Loucy (cell line): ENCODE measurements around the gene ELOVL7.
"Not testable (repeated sequence)": the region's sequence is repeated elsewhere in the genome, so short reads cannot be mapped to it uniquely, and the experiment has no call there.

ENCODE experiments used
- H2AFZ ChIP-seq: fragments of 200-600 bp; sonication (generic); 2 replicates; pipeline ENCODE4 v1.6.0; 2016; ENCODE audit warnings: antibody characterized with exemption, mild to moderate bottlenecking, low read length, moderate library complexity
- H3F3A ChIP-seq: fragments of 200-600 bp; 2 replicates; pipeline ENCODE4 v1.6.0; 2016; ENCODE audit warnings: antibody characterized with exemption, low read depth, mild to moderate bottlenecking
- H3K27me3 ChIP-seq: fragments of 200-600 bp; sonication (generic); 2 replicates; pipeline ENCODE4 v1.6.1; 2014; ENCODE audit warnings: low read length, mild to moderate bottlenecking; ENCODE audit not compliant: insufficient read depth, poor library complexity, severe bottlenecking
- H3K36me3 ChIP-seq: fragments of 200-600 bp; sonication (generic); 2 replicates; pipeline ENCODE4 v1.6.1; 2016; ENCODE audit warnings: low read length; ENCODE audit not compliant: insufficient read depth
- H3K4me1 ChIP-seq: fragments of 200-600 bp; sonication (generic); 2 replicates; pipeline ENCODE4 v1.5.1; 2014; ENCODE audit warnings: low read length, mild to moderate bottlenecking; ENCODE audit not compliant: insufficient read depth, poor library complexity, severe bottlenecking
- H3K4me2 ChIP-seq: fragments of 200-600 bp; sonication (generic); 2 replicates; pipeline ENCODE4 v1.6.0; 2014; ENCODE audit warnings: antibody characterized with exemption, low read length, low read depth, mild to moderate bottlenecking; ENCODE audit not compliant: poor library complexity, severe bottlenecking
- H3K4me3 ChIP-seq: fragments of 200-600 bp; sonication (generic); 2 replicates; pipeline ENCODE4 v1.5.1; 2014; ENCODE audit warnings: low read length, mild to moderate bottlenecking, mixed read lengths; ENCODE audit not compliant: poor library complexity, severe bottlenecking
- H3K79me2 ChIP-seq: fragments of 200-600 bp; sonication (generic); 2 replicates; pipeline ENCODE4 v1.6.1; 2014; ENCODE audit warnings: low read length; ENCODE audit not compliant: insufficient read depth
- H3K9ac ChIP-seq: fragments of 200-600 bp; sonication (generic); 2 replicates; pipeline ENCODE4 v1.6.0; 2014; ENCODE audit warnings: mild to moderate bottlenecking, low read depth, low read length, moderate library complexity; ENCODE audit not compliant: poor library complexity, severe bottlenecking
- H3K9me2 ChIP-seq: fragments of 200-600 bp; sonication (generic); replicated peaks from 2 replicates; pipeline ENCODE4 v1.6.1; 2016; ENCODE audit warnings: low read depth, low read length, mixed read lengths
- H3K9me3 ChIP-seq: fragments of 200-600 bp; sonication (generic); 2 replicates; pipeline ENCODE4 v1.6.1; 2014; ENCODE audit warnings: mild to moderate bottlenecking, antibody characterized with exemption, low read length, low read depth; ENCODE audit not compliant: insufficient read depth
- H4K20me1 ChIP-seq: fragments of 200-600 bp; sonication (generic); 2 replicates; pipeline ENCODE4 v1.6.0; 2014; ENCODE audit warnings: antibody characterized with exemption, low read length, mild to moderate bottlenecking; ENCODE audit not compliant: insufficient read depth, poor library complexity, severe bottlenecking
- EZH2phosphoT487 ChIP-seq: fragments of 200-600 bp; IDR thresholded peaks from 2 replicates; pipeline ENCODE4 v1.6.1; 2018; ENCODE audit warnings: antibody characterized with exemption, mild to moderate bottlenecking, moderate library complexity, borderline replicate concordance
- TF ChIP-seq, protein P1 (sequence below): fragments of 200-600 bp; sonication (generic); conservative IDR thresholded peaks from 2 replicates; pipeline ENCODE4 v1.5.1; 2014; ENCODE audit warnings: mild to moderate bottlenecking, antibody characterized with exemption, low read length

ELOVL7 gene

DNA sequence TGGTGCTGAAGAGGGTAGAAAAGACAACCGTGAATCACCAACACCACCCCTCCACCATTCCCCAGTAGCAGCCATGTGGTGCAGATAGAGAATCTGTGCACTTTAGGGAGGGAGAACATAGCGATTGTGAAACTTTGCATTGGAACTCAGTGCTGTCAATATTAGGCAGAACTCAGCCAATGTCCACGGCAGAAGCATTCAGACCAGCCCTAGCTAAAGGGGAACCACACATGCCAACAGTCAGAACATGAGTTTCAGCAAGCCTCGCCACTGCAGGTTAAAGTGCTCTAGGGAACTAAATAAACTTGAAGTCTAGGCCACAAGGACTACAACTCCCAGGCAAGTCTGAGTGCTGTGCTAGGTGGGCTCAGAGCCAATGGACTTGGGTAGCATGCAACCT, 105.6 kb downstream of the ELOVL7 start:
- no peaks in the 10 kb centered on the region for H3K36me3 ChIP-seq
- no peak overlapping the region for H3K9ac ChIP-seq
- no peaks in the 10 kb centered on the region for H4K20me1 ChIP-seq
- H3F3A ChIP-seq = no peaks in the 10 kb centered on the region
- H3K4me2 ChIP-seq = no peak overlapping the region
- no peaks in the 10 kb centered on the region for H3K4me1 ChIP-seq
- H3K9me3 ChIP-seq = no peaks in the 10 kb centered on the region
- H2AFZ ChIP-seq = no peak overlapping the region
- no peaks in the 10 kb centered on the region for H3K9me2 ChIP-seq
- no peaks in the 10 kb centered on the region for H3K27me3 ChIP-seq
- H3K4me3 ChIP-seq = no peak overlapping the region
- TF ChIP-seq, protein P1, sequence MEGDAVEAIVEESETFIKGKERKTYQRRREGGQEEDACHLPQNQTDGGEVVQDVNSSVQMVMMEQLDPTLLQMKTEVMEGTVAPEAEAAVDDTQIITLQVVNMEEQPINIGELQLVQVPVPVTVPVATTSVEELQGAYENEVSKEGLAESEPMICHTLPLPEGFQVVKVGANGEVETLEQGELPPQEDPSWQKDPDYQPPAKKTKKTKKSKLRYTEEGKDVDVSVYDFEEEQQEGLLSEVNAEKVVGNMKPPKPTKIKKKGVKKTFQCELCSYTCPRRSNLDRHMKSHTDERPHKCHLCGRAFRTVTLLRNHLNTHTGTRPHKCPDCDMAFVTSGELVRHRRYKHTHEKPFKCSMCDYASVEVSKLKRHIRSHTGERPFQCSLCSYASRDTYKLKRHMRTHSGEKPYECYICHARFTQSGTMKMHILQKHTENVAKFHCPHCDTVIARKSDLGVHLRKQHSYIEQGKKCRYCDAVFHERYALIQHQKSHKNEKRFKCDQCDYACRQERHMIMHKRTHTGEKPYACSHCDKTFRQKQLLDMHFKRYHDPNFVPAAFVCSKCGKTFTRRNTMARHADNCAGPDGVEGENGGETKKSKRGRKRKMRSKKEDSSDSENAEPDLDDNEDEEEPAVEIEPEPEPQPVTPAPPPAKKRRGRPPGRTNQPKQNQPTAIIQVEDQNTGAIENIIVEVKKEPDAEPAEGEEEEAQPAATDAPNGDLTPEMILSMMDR = no peak
- TF ChIP-seq EZH2phosphoT487 = no peak
- H3K79me2 ChIP-seq = no peaks in the 10 kb centered on the region

DNA sequence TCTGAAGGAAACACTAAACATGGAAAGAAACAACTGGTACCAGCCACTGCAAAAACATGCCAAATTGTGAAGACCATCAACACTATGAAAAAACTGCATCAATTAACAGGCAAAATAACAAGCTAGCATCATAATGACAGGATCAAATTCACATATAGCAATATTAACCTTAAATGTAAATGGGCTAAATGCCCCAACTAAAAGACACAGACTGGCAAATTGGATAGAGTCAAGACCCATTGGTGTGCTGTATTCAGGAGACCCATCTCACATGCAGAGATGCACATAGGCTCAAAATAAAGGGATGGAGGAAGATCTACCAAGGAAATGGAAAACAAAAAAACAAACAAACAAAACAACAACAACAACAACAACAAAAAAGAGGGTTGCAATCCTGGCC, 113.2 kb downstream of the ELOVL7 start:
- not testable (repeated sequence) for H3K36me3 ChIP-seq, H3K9me2 ChIP-seq, H4K20me1 ChIP-seq, H3K4me1 ChIP-seq, H2AFZ ChIP-seq, H3K4me3 ChIP-seq, H3K79me2 ChIP-seq, H3K4me2 ChIP-seq, H3K9ac ChIP-seq, H3K27me3 ChIP-seq, H3K9me3 ChIP-seq, H3F3A ChIP-seq

DNA sequence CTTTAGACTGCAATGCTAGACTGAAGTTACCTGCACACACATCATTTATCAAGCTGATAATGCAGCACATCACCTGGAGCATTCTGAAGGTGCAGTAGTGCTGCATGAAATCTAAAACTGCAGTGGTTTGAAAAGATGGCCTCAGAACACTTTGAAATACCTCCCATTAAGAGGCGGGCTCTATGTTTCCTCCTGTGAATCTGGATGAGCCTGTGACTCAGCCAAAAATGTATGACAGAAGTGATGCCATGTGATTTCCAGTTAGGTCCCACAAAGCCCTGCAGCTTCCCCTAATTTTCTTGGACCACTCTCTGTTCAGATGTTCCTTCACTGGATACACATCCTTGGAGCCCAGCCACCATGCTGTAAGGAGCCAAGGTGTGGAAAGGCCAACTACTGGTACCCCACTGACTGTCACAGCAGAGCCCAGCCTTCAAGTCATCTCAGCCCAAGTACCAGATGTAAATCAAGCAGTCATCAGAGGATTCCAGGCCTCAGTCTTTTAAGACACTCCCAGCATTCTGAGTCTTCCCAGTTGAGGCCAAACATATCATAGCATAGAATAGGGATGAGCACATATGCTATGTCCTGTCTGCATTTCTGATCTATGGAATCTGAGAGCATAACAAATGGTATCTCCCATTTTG, 116.9 kb downstream of the ELOVL7 start:
- H3K4me1 ChIP-seq = no peaks in the 10 kb centered on the region
- no peaks in the 10 kb centered on the region for H4K20me1 ChIP-seq
- no peaks in the 10 kb centered on the region for H3K36me3 ChIP-seq
- H3K4me3 ChIP-seq = no peak overlapping the region
- no peaks in the 10 kb centered on the region for H3K9me2 ChIP-seq
- TF ChIP-seq, protein P1 = no peak
- TF ChIP-seq EZH2phosphoT487 = no peak
- H3F3A ChIP-seq = no peaks in the 10 kb centered on the region
- no peaks in the 10 kb centered on the region for H3K9me3 ChIP-seq
- H3K9ac ChIP-seq = no peak overlapping the region
- H3K4me2 ChIP-seq = no peak overlapping the region
- no peaks in the 10 kb centered on the region for H3K79me2 ChIP-seq
- no peaks in the 10 kb centered on the region for H3K27me3 ChIP-seq
- H2AFZ ChIP-seq = no peak overlapping the region

DNA sequence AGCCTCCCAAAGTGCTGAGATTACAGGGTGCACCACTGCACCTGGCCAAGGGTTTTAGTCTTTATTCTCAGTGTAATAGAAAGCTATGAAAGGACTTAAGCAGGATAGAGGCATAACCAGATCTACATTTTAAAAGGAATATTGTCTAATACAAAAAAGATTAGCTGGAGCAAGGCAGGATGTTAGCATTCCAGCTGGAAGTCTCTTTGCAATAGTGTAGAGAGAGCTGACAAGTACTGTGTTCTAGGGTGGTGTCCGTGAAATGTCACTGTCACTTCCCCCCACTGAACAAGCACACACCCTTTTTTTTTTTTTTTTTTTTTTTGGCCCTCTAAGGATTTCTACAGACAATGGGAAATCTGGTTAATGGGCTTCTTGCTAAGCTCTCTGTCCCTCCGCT, 119.9 kb downstream of the ELOVL7 start:
- H3K79me2 ChIP-seq = no peaks in the 10 kb centered on the region
- no peaks in the 10 kb centered on the region for H3K4me1 ChIP-seq
- H3K9ac ChIP-seq = no peak overlapping the region
- no peaks in the 10 kb centered on the region for H4K20me1 ChIP-seq
- no peak overlapping the region for H2AFZ ChIP-seq
- TF ChIP-seq, protein P1 = no peak
- no peak for TF ChIP-seq EZH2phosphoT487
- H3K4me3 ChIP-seq = no peak overlapping the region
- H3K9me2 ChIP-seq = no peaks in the 10 kb centered on the region
- no peaks in the 10 kb centered on the region for H3K36me3 ChIP-seq
- H3K9me3 ChIP-seq = no peaks in the 10 kb centered on the region
- no peak overlapping the region for H3K4me2 ChIP-seq
- H3K27me3 ChIP-seq = no peaks in the 10 kb centered on the region
- no peaks in the 10 kb centered on the region for H3F3A ChIP-seq
